Thyroid gland (tissue), 4 donors: ENCODE data around the gene CCDC39.

ENCODE experiments used
- CTCF ChIP-seq, 6 experiments: fragments of 200-600 bp in 3 of 6; fragments of 450-650 bp in 3 of 6; sonication (generic) in 3 of 6; IDR thresholded peaks; one replicate each; pipeline ENCODE4 v1.5.1; 2016 to 2019; ENCODE audit warnings: antibody characterized with exemption in 6 of 6, mild to moderate bottlenecking in 2 of 6, inconsistent platforms in 1 of 6, moderate library complexity in 1 of 6
- POLR2A ChIP-seq, 2 donors: fragments of 450-650 bp; IDR thresholded peaks; one replicate each; pipeline ENCODE4 v1.6.1; 2017; ENCODE audit warnings: antibody characterized with exemption in 2 of 2, mild to moderate bottlenecking in 2 of 2, moderate library complexity in 1 of 2

DNA sequence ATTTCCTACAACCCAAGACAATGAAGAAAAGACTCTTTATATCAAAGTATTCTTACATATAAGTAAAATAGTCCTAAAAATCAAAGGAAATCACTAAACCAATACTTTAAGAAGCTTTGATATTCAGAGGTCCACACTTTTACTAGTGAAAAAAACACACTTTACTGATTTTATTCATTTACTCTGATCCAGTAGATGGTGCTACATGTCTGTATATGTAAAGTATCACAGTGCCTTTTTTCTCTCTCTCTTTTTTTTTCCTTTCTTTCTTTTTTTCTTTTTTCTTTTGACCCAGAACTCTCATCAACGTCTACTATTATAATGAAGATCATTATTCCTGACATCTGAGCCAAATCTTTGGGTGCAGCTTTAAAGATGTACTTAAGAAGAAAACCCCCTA, 10.8 kb upstream of the CCDC39 start:
- TF ChIP-seq CTCF (IDR thresholded peaks at IDR 0.05) (no peak), POLR2A (IDR thresholded peaks at IDR 0.05) (no peak)
